Loucy (cell line): ENCODE results near the gene LATS1.

ENCODE experiments used
- H2AFZ ChIP-seq: fragments of 200-600 bp; sonication (generic); 2 replicates; pipeline ENCODE4 v1.6.0; 2016; ENCODE audit warnings: antibody characterized with exemption, mild to moderate bottlenecking, low read length, moderate library complexity
- H3F3A ChIP-seq: fragments of 200-600 bp; 2 replicates; pipeline ENCODE4 v1.6.0; 2016; ENCODE audit warnings: antibody characterized with exemption, low read depth, mild to moderate bottlenecking
- H3K27me3 ChIP-seq: fragments of 200-600 bp; sonication (generic); 2 replicates; pipeline ENCODE4 v1.6.1; 2014; ENCODE audit warnings: low read length, mild to moderate bottlenecking; ENCODE audit not compliant: insufficient read depth, poor library complexity, severe bottlenecking
- H3K36me3 ChIP-seq: fragments of 200-600 bp; sonication (generic); 2 replicates; pipeline ENCODE4 v1.6.1; 2016; ENCODE audit warnings: low read length; ENCODE audit not compliant: insufficient read depth
- H3K4me1 ChIP-seq: fragments of 200-600 bp; sonication (generic); 2 replicates; pipeline ENCODE4 v1.5.1; 2014; ENCODE audit warnings: low read length, mild to moderate bottlenecking; ENCODE audit not compliant: insufficient read depth, poor library complexity, severe bottlenecking
- H3K4me2 ChIP-seq: fragments of 200-600 bp; sonication (generic); 2 replicates; pipeline ENCODE4 v1.6.0; 2014; ENCODE audit warnings: antibody characterized with exemption, low read length, low read depth, mild to moderate bottlenecking; ENCODE audit not compliant: poor library complexity, severe bottlenecking
- H3K4me3 ChIP-seq: fragments of 200-600 bp; sonication (generic); 2 replicates; pipeline ENCODE4 v1.5.1; 2014; ENCODE audit warnings: low read length, mild to moderate bottlenecking, mixed read lengths; ENCODE audit not compliant: poor library complexity, severe bottlenecking
- H3K79me2 ChIP-seq: fragments of 200-600 bp; sonication (generic); 2 replicates; pipeline ENCODE4 v1.6.1; 2014; ENCODE audit warnings: low read length; ENCODE audit not compliant: insufficient read depth
- H3K9ac ChIP-seq: fragments of 200-600 bp; sonication (generic); 2 replicates; pipeline ENCODE4 v1.6.0; 2014; ENCODE audit warnings: mild to moderate bottlenecking, low read depth, low read length, moderate library complexity; ENCODE audit not compliant: poor library complexity, severe bottlenecking
- H3K9me2 ChIP-seq: fragments of 200-600 bp; sonication (generic); replicated peaks from 2 replicates; pipeline ENCODE4 v1.6.1; 2016; ENCODE audit warnings: low read depth, low read length, mixed read lengths
- H3K9me3 ChIP-seq: fragments of 200-600 bp; sonication (generic); 2 replicates; pipeline ENCODE4 v1.6.1; 2014; ENCODE audit warnings: mild to moderate bottlenecking, antibody characterized with exemption, low read length, low read depth; ENCODE audit not compliant: insufficient read depth
- H4K20me1 ChIP-seq: fragments of 200-600 bp; sonication (generic); 2 replicates; pipeline ENCODE4 v1.6.0; 2014; ENCODE audit warnings: antibody characterized with exemption, low read length, mild to moderate bottlenecking; ENCODE audit not compliant: insufficient read depth, poor library complexity, severe bottlenecking
- CTCF ChIP-seq: fragments of 200-600 bp; sonication (generic); conservative IDR thresholded peaks from 2 replicates; pipeline ENCODE4 v1.5.1; 2014; ENCODE audit warnings: mild to moderate bottlenecking, antibody characterized with exemption, low read length
- EZH2phosphoT487 ChIP-seq: fragments of 200-600 bp; IDR thresholded peaks from 2 replicates; pipeline ENCODE4 v1.6.1; 2018; ENCODE audit warnings: antibody characterized with exemption, mild to moderate bottlenecking, moderate library complexity, borderline replicate concordance

Gene LATS1

GRCh38 chr6:149727793-149728498, 10.0 kb upstream of the LATS1 start:
- H3K9me2 ChIP-seq = no peaks in the 10 kb centered on the region
- H3K36me3 ChIP-seq = peaks cover 65% of the 10 kb centered on the region
- H2AFZ ChIP-seq = no peak overlapping the region
- peak overlapping the region; percentile 64 for H3K9ac ChIP-seq
- no peaks in the 10 kb centered on the region for H3K27me3 ChIP-seq
- H3K79me2 ChIP-seq = no peaks in the 10 kb centered on the region
- peak overlapping the region; percentile 62 for H3K4me2 ChIP-seq
- H3K4me1 ChIP-seq = peaks cover 18% of the 10 kb centered on the region
- H4K20me1 ChIP-seq = no peaks in the 10 kb centered on the region
- H3K9me3 ChIP-seq = no peaks in the 10 kb centered on the region
- peak overlapping the region; percentile 44 for H3K4me3 ChIP-seq
- H3F3A ChIP-seq = peaks cover 2% of the 10 kb centered on the region; the same call in 1 of the 2 replicates
- no peak for TF ChIP-seq EZH2phosphoT487
- TF ChIP-seq CTCF = no peak

DNA sequence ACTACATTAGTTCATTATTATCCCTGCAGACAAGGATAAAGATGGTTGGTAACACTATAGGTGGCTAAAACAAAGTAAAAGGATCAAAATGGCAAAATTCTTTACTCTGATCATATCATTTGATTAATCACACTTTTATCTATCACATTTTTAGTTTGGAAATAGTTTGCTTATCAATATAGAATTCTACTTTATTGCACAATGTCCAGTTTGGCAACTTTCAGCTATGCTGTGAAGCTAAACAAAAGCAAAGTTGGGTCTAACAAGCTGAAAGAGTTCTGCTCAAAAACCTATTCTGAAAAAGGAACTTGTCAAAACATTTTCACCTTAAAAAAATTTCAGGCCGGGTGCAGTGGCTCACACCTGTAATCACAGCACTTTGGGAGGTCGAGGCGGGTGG, 7.9 kb upstream of the LATS1 start:
- Histone ChIP-seq H3K4me1 (peaks cover 18% of the 10 kb centered on the region), H4K20me1 (no peaks in the 10 kb centered on the region), H3K4me2 (no peak overlapping the region), H3K9me2 (no peaks in the 10 kb centered on the region), H2AFZ (no peak overlapping the region), H3K9me3 (no peaks in the 10 kb centered on the region), H3K27me3 (no peaks in the 10 kb centered on the region), H3K36me3 (peaks cover 53% of the 10 kb centered on the region), H3K4me3 (no peak overlapping the region), H3K9ac (no peak overlapping the region), H3F3A (peaks cover 2% of the 10 kb centered on the region; the same call in 1 of the 2 replicates), H3K79me2 (no peaks in the 10 kb centered on the region)
- no peak for TF ChIP-seq EZH2phosphoT487
- TF ChIP-seq CTCF = no peak

GRCh38 chr6:149723771-149724417, 6.0 kb upstream of the LATS1 start:
- Histone ChIP-seq H3F3A (peaks cover 2% of the 10 kb centered on the region; the same call in 1 of the 2 replicates), H3K27me3 (no peaks in the 10 kb centered on the region), H4K20me1 (no peaks in the 10 kb centered on the region), H2AFZ (no peak overlapping the region), H3K9me3 (no peaks in the 10 kb centered on the region), H3K9ac (no peak overlapping the region), H3K4me1 (peaks cover 23% of the 10 kb centered on the region), H3K79me2 (0 out of 2 replicates have a peak, but pooled peaks cover 4% of the 10 kb centered on the region), H3K4me3 (no peak overlapping the region), H3K4me2 (no peak overlapping the region), H3K36me3 (peaks cover 35% of the 10 kb centered on the region), H3K9me2 (no peaks in the 10 kb centered on the region)
- TF ChIP-seq EZH2phosphoT487 (no peak), CTCF (peak; percentile 92)
